Measurements from ENCODE around the gene XXYLT1. TPM values are rescaled to one million over a fixed set of nuclear protein-coding genes. Genes with fewer than 3 reads are reported as not detected.

Gene XXYLT1
- total RNA-seq, 1 donor from 2014 or later, result 41.1 TPM

DNA sequence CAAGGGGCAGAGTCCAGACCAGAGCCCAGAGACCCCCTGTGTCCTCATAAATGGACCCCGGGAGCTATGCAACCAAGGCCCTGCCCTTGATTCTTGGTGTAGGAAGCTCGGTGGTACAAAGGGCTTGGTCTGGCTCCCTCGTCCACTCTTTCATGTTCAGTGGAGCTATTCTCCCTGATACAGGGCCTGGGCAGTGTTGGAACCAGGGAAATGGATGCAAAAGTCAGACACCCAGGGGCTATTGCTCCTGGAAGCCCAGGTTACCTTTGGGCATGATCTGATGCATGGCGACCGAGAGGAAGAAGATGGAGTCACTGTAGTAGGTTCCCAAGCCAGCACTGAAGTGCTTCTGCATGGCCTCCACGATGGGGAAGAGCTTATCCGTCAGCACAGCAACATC is 44.5 kb downstream of the XXYLT1 start:
- H3K9me3 Mint-ChIP-seq, result peaks cover 3% of the 10 kb centered on the region
- TF ChIP-seq, protein P1, sequence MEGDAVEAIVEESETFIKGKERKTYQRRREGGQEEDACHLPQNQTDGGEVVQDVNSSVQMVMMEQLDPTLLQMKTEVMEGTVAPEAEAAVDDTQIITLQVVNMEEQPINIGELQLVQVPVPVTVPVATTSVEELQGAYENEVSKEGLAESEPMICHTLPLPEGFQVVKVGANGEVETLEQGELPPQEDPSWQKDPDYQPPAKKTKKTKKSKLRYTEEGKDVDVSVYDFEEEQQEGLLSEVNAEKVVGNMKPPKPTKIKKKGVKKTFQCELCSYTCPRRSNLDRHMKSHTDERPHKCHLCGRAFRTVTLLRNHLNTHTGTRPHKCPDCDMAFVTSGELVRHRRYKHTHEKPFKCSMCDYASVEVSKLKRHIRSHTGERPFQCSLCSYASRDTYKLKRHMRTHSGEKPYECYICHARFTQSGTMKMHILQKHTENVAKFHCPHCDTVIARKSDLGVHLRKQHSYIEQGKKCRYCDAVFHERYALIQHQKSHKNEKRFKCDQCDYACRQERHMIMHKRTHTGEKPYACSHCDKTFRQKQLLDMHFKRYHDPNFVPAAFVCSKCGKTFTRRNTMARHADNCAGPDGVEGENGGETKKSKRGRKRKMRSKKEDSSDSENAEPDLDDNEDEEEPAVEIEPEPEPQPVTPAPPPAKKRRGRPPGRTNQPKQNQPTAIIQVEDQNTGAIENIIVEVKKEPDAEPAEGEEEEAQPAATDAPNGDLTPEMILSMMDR (conservative IDR thresholded peaks at IDR 0.05), result no peak
- peaks cover 12% of the 10 kb centered on the region for H3K36me3 Mint-ChIP-seq (ENCODE audit: low read depth)
- no peak for DNase-seq (ENCODE audit: low read depth, low spot score)
- no peak overlapping the region for H3K4me3 Mint-ChIP-seq
- H3K4me1 Mint-ChIP-seq, result peaks cover 5% of the 10 kb centered on the region
- H3K27ac Mint-ChIP-seq (ENCODE audit: unreplicated experiment), result peak overlapping the region; percentile 67
- H3K27me3 Mint-ChIP-seq (ENCODE audit: low read depth), result no peaks in the 10 kb centered on the region

DNA sequence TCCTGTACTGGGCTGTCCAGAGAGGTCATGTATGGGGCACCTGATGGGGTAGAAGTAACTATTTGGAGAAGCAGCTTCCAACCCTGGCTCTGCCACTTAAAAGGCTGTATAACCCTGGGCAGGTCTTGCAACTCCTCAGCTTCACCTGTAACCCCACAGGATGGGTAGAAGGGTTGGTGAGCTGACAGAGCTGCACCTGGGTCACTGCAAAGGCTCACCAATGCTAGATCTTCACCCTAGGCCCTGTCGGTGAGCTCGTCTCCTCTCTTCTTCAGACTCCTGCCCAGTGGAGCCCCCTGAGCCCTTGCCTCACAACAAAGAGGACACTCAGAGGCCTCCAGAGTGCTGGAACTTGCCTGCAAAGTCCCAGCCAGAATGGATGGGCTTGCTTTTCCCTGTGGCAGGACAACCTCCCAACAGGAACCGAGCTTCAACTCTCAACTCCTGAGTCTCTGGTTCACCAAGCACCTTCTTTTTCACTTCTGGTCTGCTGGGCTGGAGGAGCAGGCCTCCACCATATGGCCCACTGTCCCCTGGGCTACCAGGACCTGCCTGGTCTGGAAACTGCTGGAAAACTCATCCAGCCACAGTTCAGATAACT is 45.9 kb downstream of the XXYLT1 start:
- Mint-ChIP-seq H3K27me3 (ENCODE audit: low read depth) (no peaks in the 10 kb centered on the region), H3K27ac (ENCODE audit: unreplicated experiment) (no peak overlapping the region)
- DNase-seq (ENCODE audit: low read depth, low spot score), result no peak

DNA sequence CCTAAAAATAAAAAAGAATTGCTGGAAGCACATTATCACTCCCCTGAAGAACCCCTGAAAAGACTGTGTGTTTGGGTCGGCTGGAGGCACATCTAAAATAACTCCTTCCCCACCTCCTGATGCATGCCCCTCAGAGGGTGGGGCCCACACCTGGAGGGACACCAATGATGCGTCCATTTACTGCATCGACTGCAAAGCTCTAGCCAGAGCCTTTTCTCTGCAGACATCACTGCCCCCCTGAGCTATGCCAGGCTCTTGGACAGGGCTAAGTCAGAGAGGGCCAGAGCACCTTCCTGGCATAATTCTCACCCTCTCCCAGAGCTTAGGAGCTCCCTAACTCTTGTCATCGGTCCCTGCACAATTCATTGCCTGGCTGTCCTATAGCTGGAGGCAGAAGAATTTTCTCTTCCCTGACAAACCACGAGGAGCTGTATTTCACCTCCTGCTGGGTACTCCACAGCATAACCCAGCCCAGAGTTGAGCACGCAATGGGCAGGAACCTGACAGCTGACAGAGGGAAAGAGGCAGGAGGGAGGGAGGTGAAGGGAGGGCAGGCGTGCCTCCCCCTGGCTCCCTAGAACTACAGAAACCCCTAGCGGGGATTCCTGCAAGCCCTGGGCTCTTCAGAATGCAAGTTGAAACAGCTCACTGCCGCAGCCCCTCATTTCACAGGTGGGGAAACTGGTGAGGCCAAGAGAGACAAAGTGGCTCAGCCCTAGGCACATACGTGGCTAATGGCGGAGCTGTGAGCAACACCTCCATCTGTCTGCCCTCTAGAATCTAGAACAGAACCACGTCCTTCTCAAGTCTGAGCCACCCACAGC is 46.6 kb downstream of the XXYLT1 start:
- H3K36me3 Mint-ChIP-seq (ENCODE audit: low read depth), result peaks cover 12% of the 10 kb centered on the region

More for the DNA sequence above, 45.9 kb downstream of the XXYLT1 start:
- TF ChIP-seq, protein P1 (conservative IDR thresholded peaks at IDR 0.05), result no peak
- peaks cover 8% of the 10 kb centered on the region for H3K4me1 Mint-ChIP-seq
- H3K9me3 Mint-ChIP-seq, result no peaks in the 10 kb centered on the region
- H3K36me3 Mint-ChIP-seq (ENCODE audit: low read depth), result peaks cover 12% of the 10 kb centered on the region
- no peak overlapping the region for H3K4me3 Mint-ChIP-seq

DNA sequence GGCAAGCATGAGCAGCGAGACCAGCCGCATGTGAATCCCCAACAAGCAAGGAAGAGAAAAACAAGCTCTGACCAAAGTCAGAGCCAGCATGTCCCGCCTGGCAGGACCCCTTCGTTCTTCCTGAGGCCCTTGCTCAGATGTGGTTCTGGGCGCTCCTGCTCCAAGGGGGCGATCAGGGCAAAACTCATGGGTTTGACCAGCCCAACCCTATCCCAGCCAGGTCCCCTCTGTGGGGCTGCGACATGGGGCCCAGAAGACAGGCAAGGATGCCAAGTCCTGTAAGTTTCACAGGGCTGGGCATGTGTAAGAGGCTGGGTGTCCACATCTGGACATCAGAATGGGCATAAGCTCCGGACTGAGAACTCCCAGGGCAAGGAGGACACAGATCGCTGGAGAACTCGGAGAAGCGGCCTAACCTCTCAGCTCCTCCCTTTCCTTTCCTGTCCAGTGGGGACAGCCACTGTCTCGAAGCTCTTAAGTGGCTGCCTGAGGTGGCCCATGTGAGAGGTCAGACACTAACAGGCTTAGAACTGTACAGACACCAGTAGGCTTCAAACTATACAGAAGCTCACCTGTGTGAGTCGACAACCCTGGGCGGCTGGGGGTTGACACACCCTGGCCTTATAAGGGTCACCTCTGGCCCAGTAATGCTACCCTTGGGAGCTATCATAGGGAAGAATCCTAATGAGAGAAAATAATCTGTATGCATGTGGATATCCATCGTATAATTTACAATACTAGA is 48.9 kb downstream of the XXYLT1 start:
- Mint-ChIP-seq H3K36me3 (ENCODE audit: low read depth) (peaks cover 17% of the 10 kb centered on the region), H3K9me3 (no peaks in the 10 kb centered on the region), H3K27ac (ENCODE audit: unreplicated experiment) (no peak overlapping the region), H3K27me3 (ENCODE audit: low read depth) (no peaks in the 10 kb centered on the region), H3K4me1 (peaks cover 4% of the 10 kb centered on the region), H3K4me3 (no peak overlapping the region)
- DNase-seq (ENCODE audit: low read depth, low spot score), result no peak
- TF ChIP-seq, protein P1 (conservative IDR thresholded peaks at IDR 0.05), result no peak

More for the DNA sequence above, 46.6 kb downstream of the XXYLT1 start:
- no peaks in the 10 kb centered on the region for H3K27me3 Mint-ChIP-seq (ENCODE audit: low read depth)
- peaks cover 8% of the 10 kb centered on the region for H3K4me1 Mint-ChIP-seq
- no peak overlapping the region for H3K27ac Mint-ChIP-seq (ENCODE audit: unreplicated experiment)
- H3K9me3 Mint-ChIP-seq, result no peaks in the 10 kb centered on the region
- TF ChIP-seq, protein P1 (conservative IDR thresholded peaks at IDR 0.05), result no peak
- no peak for DNase-seq (ENCODE audit: low read depth, low spot score)
- no peak overlapping the region for H3K4me3 Mint-ChIP-seq

DNA sequence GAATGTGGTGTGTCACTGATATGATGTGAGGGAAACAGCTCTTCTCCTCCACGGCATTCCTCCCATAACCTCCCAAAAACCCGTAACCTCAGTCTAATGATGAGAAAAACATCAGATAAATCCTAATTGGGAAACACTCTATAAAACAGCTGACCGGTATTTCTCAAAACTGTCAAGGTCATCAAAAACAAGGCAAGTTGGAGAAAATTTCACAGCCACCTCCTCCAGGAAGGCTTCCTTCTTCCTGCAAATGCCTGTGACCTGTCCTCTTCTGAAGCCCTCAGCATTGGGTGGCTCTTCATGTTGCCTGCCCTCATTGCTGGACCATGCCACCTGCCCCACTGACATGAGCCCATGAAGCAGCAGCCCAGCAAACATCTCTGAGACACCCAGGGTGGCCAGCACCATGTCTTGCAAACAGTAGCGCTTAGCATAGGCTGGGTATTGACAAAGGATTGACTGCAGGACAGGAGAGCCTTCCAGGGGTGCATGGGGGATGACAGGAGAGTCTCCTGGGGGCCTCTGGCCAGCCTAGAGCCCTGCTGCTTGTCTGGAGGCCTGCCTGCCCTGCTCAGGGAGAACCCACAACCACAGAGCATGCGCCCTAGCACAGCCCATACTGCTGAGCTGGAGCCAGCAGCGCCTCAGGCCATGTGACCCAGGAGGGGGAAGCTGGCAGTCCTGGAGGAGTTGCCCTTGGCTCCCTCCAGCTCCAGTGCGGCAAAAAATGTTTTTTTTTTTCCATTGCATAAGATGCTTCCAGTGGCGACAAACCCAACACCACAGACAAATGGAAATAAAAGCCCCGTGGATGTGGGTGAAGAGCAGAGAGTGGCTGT is 49.7 kb downstream of the XXYLT1 start:
- TF ChIP-seq, protein P1 (conservative IDR thresholded peaks at IDR 0.05), result no peak
- Mint-ChIP-seq H3K36me3 (ENCODE audit: low read depth) (peaks cover 17% of the 10 kb centered on the region), H3K4me3 (no peak overlapping the region), H3K27ac (ENCODE audit: unreplicated experiment) (no peak overlapping the region), H3K9me3 (no peaks in the 10 kb centered on the region), H3K27me3 (ENCODE audit: low read depth) (no peaks in the 10 kb centered on the region), H3K4me1 (peaks cover 4% of the 10 kb centered on the region)
- DNase-seq (ENCODE audit: low read depth, low spot score), result no peak
